ES-I3 (cell line): ENCODE results near the gene APEX1.
"Not testable (repeated sequence)": the region's sequence is repeated elsewhere in the genome, so short reads cannot be mapped to it uniquely, and the experiment has no call there.

Experiments used
- H3K36me3 ChIP-seq: 2 replicates; pipeline ENCODE4 v1.6.1; 2013; ENCODE audit warnings: mild to moderate bottlenecking, low read length, control low read depth, moderate library complexity; ENCODE audit not compliant: insufficient read depth
- H3K4me1 ChIP-seq: 2 replicates; pipeline ENCODE4 v1.6.1; 2013; ENCODE audit warnings: mild to moderate bottlenecking, control low read depth, low read length; ENCODE audit not compliant: insufficient read depth
- H3K9ac ChIP-seq: 2 replicates; pipeline ENCODE4 v1.6.1; 2013; ENCODE audit warnings: low read depth, mild to moderate bottlenecking, low read length, moderate library complexity
- H3K9me3 ChIP-seq: 2 replicates; pipeline ENCODE4 v1.6.1; 2013; ENCODE audit warnings: mild to moderate bottlenecking, low read length, moderate library complexity; ENCODE audit not compliant: control insufficient read depth, insufficient read depth

The APEX1 gene

DNA sequence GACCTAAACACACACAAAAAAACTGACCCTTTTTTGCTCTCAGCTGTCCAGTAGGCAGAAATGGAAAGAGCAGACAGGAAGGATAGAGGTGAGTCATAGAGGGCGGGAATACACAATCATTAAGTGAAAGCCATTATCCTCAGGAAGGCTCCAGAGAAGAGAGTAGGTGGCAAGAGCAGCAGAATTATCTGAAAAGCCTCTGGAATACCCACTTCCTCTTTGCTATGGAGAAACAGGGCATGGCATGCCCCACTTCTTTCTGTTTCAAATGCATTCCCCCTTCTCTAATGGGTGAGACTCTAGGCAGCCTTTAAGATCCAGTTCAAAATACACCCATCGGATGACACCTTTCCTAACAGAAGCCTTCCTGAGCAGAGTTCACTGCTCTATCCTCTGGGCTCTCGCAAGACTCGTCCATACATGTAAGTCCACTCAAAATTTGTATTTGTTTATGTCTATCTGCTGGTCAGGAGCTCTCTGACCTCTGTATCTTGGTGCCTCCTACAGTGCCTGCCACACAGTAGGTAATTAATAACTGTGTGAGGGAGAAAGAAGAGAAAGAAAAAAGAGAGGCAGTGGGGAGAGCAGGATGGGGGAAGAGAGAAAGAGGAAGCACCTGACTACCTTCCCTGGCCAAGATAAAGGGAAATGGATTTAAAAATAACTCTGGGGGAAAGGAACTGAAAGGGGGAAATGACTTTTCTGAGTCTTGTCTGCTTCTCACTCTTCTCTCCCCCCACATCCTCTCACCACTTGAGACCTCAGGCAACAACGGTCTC lies 27.6 kb upstream of the APEX1 start:
- no peaks in the 10 kb centered on the region for H3K9me3 ChIP-seq
- peaks cover 11% of the 10 kb centered on the region for H3K4me1 ChIP-seq
- no peak overlapping the region; the same call in 1 of the 2 replicates for H3K9ac ChIP-seq

DNA sequence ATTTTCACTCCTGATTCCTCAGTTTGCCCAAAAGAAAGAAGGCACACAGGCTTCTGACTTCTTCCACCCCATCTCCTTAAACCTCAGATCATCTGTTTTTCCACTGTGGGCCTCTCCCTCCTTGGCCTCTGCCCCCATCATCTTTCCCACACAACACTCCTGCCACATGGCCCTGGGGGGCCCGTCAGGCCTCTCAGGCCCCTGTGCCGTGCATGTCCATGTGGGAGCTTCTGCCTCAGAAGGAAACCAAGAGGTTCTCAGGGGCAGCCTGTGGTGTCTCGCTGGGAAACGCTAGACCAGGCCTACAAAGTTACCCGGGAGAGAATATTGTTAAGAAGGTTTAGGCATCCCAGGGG lies 27.0 kb upstream of the APEX1 start:
- peaks cover 11% of the 10 kb centered on the region for H3K4me1 ChIP-seq
- H3K36me3 ChIP-seq, result no peaks in the 10 kb centered on the region
- H3K9ac ChIP-seq, result no peak overlapping the region; the same call in 1 of the 2 replicates
- no peaks in the 10 kb centered on the region for H3K9me3 ChIP-seq

More for the DNA sequence above, 27.6 kb upstream of the APEX1 start:
- no peaks in the 10 kb centered on the region for H3K36me3 ChIP-seq

DNA sequence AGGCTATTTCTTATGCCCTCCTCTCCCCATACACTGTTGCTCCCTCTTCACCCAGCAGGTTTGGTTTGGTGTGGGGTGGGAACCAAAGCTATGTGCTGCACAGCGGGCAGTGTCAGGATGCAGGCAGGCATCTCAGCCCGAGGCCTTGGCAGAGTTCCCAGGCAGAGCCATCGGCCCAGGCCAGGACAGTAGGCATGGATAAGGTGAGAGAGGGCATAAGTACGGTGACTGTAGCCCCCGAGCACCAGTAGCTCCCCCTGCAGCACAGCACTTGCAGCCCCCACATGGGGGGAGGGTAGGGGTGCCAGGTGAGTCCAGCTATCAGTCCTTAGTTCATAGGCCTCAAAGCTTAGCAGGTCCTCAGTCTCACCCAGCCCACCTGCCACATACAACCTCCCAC lies 26.2 kb upstream of the APEX1 start:
- H3K4me1 ChIP-seq, result peaks cover 11% of the 10 kb centered on the region
- no peaks in the 10 kb centered on the region for H3K36me3 ChIP-seq
- H3K9ac ChIP-seq, result no peak overlapping the region
- no peaks in the 10 kb centered on the region for H3K9me3 ChIP-seq

DNA sequence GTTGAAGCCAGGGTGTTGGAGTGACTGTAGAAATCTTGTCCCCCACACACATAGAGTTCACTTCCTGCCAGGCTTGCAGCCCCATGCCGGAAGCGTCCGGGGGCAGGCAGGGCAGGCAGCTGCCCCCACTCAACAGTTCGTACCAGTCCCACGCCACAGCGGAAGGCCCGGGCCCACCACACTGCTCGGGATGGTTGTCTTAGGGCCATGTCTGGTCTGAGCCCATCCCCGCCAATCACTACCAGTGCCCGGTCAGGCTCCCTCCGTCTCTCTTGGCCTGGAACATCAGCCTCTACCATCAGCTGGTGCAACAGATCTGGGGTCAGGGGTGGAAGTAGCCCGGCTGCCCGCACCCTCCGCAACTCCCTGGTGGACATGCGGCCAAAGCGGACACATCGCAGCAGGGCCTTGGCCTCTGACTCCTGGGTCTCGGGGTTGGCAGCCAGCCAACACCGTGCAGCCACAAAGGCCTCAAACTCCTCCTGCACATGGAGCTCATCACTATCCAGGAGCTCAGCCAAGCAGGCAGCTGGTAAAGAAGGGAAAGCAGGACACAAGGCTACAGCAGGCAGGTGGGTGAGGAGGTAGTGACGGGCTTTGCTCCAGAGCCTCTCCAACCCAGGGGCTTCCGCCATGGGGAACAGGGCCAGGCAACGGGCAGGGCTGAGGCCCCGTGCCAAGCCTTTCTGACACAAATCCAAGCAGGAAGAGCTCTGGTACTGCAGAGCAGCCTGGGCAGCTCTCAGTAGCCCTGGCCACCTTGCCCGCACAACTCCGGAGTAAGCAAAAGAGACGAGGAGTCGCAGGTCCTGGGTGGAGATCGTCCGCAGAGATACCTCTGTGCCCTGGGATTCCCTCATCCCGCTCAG lies 25.0 kb upstream of the APEX1 start:
- Histone ChIP-seq H3K36me3 (no peaks in the 10 kb centered on the region), H3K9me3 (no peaks in the 10 kb centered on the region), H3K9ac (no peak overlapping the region), H3K4me1 (peaks cover 11% of the 10 kb centered on the region)

DNA sequence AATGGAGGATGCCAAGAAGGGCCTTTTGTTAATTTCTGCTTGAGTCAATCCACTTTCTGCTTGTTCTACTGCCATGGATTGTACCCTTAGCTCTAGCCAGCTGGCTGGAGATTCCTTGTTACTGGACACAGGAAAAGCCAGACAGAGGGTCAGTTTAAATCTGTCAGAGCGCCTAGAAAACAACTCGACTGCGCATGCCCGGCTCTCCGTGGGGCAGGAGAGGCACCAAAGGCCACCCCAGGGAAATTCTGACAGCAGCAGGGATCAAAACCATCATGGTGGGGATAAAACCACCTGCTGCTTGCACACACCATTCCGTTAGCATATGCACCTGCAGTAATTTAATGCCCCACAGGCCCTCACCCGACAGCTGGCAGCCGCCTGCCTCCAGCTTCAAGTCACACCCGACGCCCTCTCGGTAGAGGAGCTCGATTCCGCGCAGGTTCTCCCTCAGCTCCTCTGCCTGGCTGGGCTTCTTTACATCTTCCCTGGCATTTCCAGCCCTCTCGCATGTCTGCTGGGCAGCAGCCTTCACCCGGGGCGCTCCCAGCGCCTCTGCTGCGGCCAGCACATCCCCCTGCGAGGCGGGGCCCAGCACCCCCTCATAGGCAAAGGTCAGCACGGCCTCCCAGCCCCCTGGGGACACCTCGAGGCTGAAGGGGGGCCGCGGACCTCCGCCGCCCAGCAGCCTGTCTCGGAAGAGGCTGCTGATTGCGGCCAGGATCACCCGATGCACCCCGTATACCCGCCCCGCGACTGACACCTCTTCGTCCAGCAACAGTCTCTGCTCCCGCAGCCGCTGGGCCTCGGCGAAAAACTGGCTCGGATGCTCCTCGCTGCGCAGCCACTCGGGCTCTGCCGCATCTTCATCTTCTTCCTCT lies 20.1 kb upstream of the APEX1 start:
- Histone ChIP-seq H3K4me1 (no peaks in the 10 kb centered on the region; the same call in 1 of the 2 replicates), H3K9ac (no peak overlapping the region), H3K36me3 (no peaks in the 10 kb centered on the region), H3K9me3 (no peaks in the 10 kb centered on the region)

- no peak within 1 kb of the TSS for H3K9ac ChIP-seq
- H3K4me1 ChIP-seq, result no peaks in the 10 kb centered on the region; the same call in 1 of the 2 replicates
- H3K36me3 ChIP-seq, result no peaks in the 10 kb centered on the region
- H3K9me3 ChIP-seq, result no peaks in the 10 kb centered on the region
Measured at GRCh38 chr14:20435582-20436362, 19.3 kb upstream of the APEX1 start, which contains the start of gene KLHL33. Gene KLHL33, minus strand, starts transcription at chr14:20436166. Its CDS starts 355 bp downstream, at chr14:20435811.

GRCh38 chr14:20436363-20436755 lies 18.7 kb upstream of the APEX1 start:
- H3K9ac ChIP-seq, result no peak overlapping the region
- no peaks in the 10 kb centered on the region; the same call in 1 of the 2 replicates for H3K4me1 ChIP-seq

DNA sequence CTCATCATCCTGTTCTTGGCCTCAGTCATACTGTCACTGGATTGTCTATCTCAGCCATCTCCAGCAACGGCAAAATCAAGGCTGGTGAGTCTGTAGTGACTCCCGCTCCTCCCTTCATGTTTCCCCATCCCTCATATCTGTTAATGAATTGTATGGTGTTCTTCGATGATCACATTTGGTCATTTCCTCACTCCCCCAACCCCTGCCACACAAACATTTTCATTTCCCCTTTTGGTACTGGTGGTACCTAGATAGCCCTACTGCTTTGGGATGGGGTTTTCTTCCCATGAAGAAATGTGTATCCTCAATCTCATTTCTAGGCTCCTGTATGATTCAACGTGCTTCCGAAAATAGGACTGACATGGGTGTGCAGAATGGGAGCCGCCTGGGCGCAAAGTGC lies 16.4 kb upstream of the APEX1 start:
- no peak overlapping the region for H3K9ac ChIP-seq
- H3K4me1 ChIP-seq, result no peaks in the 10 kb centered on the region; the same call in 1 of the 2 replicates
- 0 out of 2 replicates have a peak, but pooled peaks cover 3% of the 10 kb centered on the region for H3K9me3 ChIP-seq
- no peaks in the 10 kb centered on the region; the same call in 1 of the 2 replicates for H3K36me3 ChIP-seq

More at GRCh38 chr14:20436363-20436755, 18.7 kb upstream of the APEX1 start:
- Histone ChIP-seq H3K36me3 (no peaks in the 10 kb centered on the region), H3K9me3 (no peaks in the 10 kb centered on the region)

GRCh38 chr14:20440465-20440864 lies 14.6 kb upstream of the APEX1 start:
- no peak overlapping the region for H3K9ac ChIP-seq
- H3K36me3 ChIP-seq, result no peaks in the 10 kb centered on the region; the same call in 1 of the 2 replicates
- 0 out of 2 replicates have a peak, but pooled peaks cover 3% of the 10 kb centered on the region for H3K9me3 ChIP-seq
- no peaks in the 10 kb centered on the region; the same call in 1 of the 2 replicates for H3K4me1 ChIP-seq

DNA sequence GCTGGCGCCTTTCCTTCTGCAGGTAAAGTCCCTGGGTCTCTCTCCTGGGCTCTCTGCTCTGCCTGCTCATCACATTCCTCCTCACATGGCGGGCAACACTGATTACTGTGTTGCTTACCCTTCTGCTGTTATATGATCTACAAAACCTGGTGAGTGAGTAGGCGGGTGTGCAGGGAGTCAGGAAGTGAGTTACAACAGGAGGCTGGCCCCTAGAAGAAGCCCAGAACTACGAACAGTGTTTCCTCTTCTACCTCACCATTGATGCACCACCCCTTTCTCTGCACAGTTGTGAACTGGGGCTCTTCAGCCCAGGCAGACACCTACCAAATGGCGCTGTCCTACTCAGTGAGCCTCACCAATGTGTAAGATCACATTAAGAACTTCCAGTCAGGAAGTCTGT lies 14.1 kb upstream of the APEX1 start:
- Histone ChIP-seq H3K36me3 (peaks cover 2% of the 10 kb centered on the region), H3K9ac (no peak overlapping the region)

GRCh38 chr14:20441461-20441860 lies 13.6 kb upstream of the APEX1 start:
- H3K9ac ChIP-seq, result no peak overlapping the region
- 0 out of 2 replicates have a peak, but pooled peaks cover 3% of the 10 kb centered on the region for H3K9me3 ChIP-seq
- peaks cover 8% of the 10 kb centered on the region for H3K36me3 ChIP-seq
- H3K4me1 ChIP-seq, result no peaks in the 10 kb centered on the region

More for the DNA sequence above, 14.1 kb upstream of the APEX1 start:
- 0 out of 2 replicates have a peak, but pooled peaks cover 3% of the 10 kb centered on the region for H3K9me3 ChIP-seq
- no peaks in the 10 kb centered on the region; the same call in 1 of the 2 replicates for H3K4me1 ChIP-seq

GRCh38 chr14:20443650-20444049 lies 11.4 kb upstream of the APEX1 start:
- H3K9ac ChIP-seq, H3K9me3 ChIP-seq, H3K4me1 ChIP-seq: not testable (repeated sequence)
- peaks cover 28% of the 10 kb centered on the region for H3K36me3 ChIP-seq

- Histone ChIP-seq H3K9ac (no peak overlapping the region), H3K36me3 (peaks cover 42% of the 10 kb centered on the region)
Measured at GRCh38 chr14:20446889-20447288, 8.1 kb upstream of the APEX1 start.

More at GRCh38 chr14:20446889-20447288, 8.1 kb upstream of the APEX1 start:
- H3K4me1 ChIP-seq, result no peaks in the 10 kb centered on the region
- H3K9me3 ChIP-seq, result 0 out of 2 replicates have a peak, but pooled peaks cover 3% of the 10 kb centered on the region
